Suprapubic skin (tissue), 4 donors: ENCODE data around the gene S100P.

Source experiments
- EP300 ChIP-seq: sonication (generic); formaldehyde crosslinking; IDR thresholded peaks from one replicate; pipeline ENCODE4 v1.6.1; 2017; ENCODE audit warnings: antibody characterized with exemption
- POLR2A ChIP-seq, 2 donors: fragments of 450-650 bp; IDR thresholded peaks; one replicate each; pipeline ENCODE4 v1.6.1; 2017; ENCODE audit warnings: antibody characterized with exemption in 2 of 2, mild to moderate bottlenecking in 2 of 2, moderate library complexity in 2 of 2
- POLR2AphosphoS5 ChIP-seq, 3 donors: sonication (generic); formaldehyde crosslinking; IDR thresholded peaks; one replicate each; pipeline ENCODE4 v1.6.1; 2017; ENCODE audit warnings: antibody characterized with exemption in 3 of 3
- TF ChIP-seq, protein P1 (sequence below), 2 donors: fragments of 200-600 bp in 1 of 2; fragments of 450-650 bp in 1 of 2; sonication (generic) in 1 of 2; IDR thresholded peaks; one replicate each; pipeline ENCODE4 v1.5.1; 2016 to 2019; ENCODE audit warnings: antibody characterized with exemption in 2 of 2, mild to moderate bottlenecking in 1 of 2, moderate library complexity in 1 of 2

- TF ChIP-seq, protein P1, sequence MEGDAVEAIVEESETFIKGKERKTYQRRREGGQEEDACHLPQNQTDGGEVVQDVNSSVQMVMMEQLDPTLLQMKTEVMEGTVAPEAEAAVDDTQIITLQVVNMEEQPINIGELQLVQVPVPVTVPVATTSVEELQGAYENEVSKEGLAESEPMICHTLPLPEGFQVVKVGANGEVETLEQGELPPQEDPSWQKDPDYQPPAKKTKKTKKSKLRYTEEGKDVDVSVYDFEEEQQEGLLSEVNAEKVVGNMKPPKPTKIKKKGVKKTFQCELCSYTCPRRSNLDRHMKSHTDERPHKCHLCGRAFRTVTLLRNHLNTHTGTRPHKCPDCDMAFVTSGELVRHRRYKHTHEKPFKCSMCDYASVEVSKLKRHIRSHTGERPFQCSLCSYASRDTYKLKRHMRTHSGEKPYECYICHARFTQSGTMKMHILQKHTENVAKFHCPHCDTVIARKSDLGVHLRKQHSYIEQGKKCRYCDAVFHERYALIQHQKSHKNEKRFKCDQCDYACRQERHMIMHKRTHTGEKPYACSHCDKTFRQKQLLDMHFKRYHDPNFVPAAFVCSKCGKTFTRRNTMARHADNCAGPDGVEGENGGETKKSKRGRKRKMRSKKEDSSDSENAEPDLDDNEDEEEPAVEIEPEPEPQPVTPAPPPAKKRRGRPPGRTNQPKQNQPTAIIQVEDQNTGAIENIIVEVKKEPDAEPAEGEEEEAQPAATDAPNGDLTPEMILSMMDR (IDR thresholded peaks at IDR 0.05), result no peak
- TF ChIP-seq POLR2A (IDR thresholded peaks at IDR 0.05) (no peak), EP300 (no peak), POLR2AphosphoS5 (IDR thresholded peaks at IDR 0.05) (no peak)
Observed at GRCh38 chr4:6742989-6743388, 49.3 kb downstream of the S100P start.
